ENCODE results near the gene PSMB3. TPM values are rescaled to one million over a fixed set of nuclear protein-coding genes. Genes with fewer than 3 reads are reported as not detected.

The PSMB3 gene
- total and polyA plus RNA-seq, 11 donors = 145 to 305 (median 199) TPM

- intact Hi-C loops (cut with DNase I) = loop anchor here in 1 of 10 donors (5.0 kb wide), 1 partner anchor 40 kb away; no protein-coding TSS in a partner anchor
- H3K9me3 ChIP-seq = no peaks in the 10 kb centered on the region
- H3K4me1 ChIP-seq = peaks cover 5 to 67% (median 49%) of the 10 kb centered on the region in 12 donors
- TF ChIP-seq CTCF (IDR thresholded peaks at IDR 0.05) (no peak), POLR2A (IDR thresholded peaks at IDR 0.05) (no peak)
- H3K27me3 ChIP-seq = peaks cover 0 to 5% (median 0%) of the 10 kb centered on the region in 9 donors
- H3K27ac ChIP-seq = peak overlapping the region; percentile 55 to 90 (median 74)
- peak; percentile 40 to 74 (median 60) for ATAC-seq
- 35 to 49% (median 37%) methylated on average over 21 to 22 of the region's 22 CpGs for WGBS, 4 donors
- DNase-seq = peak in 4 of 5 donors; percentile 52 to 80 (median 65)
- peaks cover 0 to 25% (median 23%) of the 10 kb centered on the region in 9 donors for H3K36me3 ChIP-seq
- H3K4me3 ChIP-seq = peak overlapping the region in 3 of 12 donors; percentile 3 to 18 (median 14)
Observed at GRCh38 chr17:38742411-38743308, 9.9 kb upstream of the PSMB3 start.

- ATAC-seq (no peak), DNase-seq (peak in 1 of 5 donors; percentile 20)
- peaks cover 5 to 70% (median 51%) of the 10 kb centered on the region in 12 donors for H3K4me1 ChIP-seq
- 74 to 84% (median 79%) methylated on average over 4 of the region's 4 CpGs for WGBS, 4 donors
- no peak for TF ChIP-seq CTCF (IDR thresholded peaks at IDR 0.05)
- no peak for TF ChIP-seq POLR2A (IDR thresholded peaks at IDR 0.05)
- peaks cover 0 to 11% (median 0%) of the 10 kb centered on the region in 9 donors for H3K27me3 ChIP-seq
- H3K9me3 ChIP-seq = no peaks in the 10 kb centered on the region
- intact Hi-C loops (cut with DNase I) = loop anchor here in 1 of 10 donors (5.0 kb wide), 1 partner anchor 41 kb away; no protein-coding TSS in a partner anchor
- peaks cover 0 to 15% (median 13%) of the 10 kb centered on the region in 9 donors for H3K36me3 ChIP-seq
- H3K4me3 ChIP-seq = no peak overlapping the region
- H3K27ac ChIP-seq = peak overlapping the region in 6 of 12 donors; percentile 0 to 75 (median 38)
Observed at GRCh38 chr17:38743556-38744171, 8.9 kb upstream of the PSMB3 start.

- ATAC-seq (no peak), DNase-seq (peak in 1 of 5 donors; percentile 43)
- no peaks in the 10 kb centered on the region for H3K36me3 ChIP-seq
- H3K27ac ChIP-seq = peak overlapping the region in 3 of 12 donors; percentile 11 to 22 (median 19)
- peak overlapping the region in 2 of 12 donors; percentile 2 to 93 for H3K4me3 ChIP-seq
- H3K9me3 ChIP-seq = no peaks in the 10 kb centered on the region
- H3K27me3 ChIP-seq = peaks cover 0 to 26% (median 0%) of the 10 kb centered on the region in 9 donors
- no peak for TF ChIP-seq POLR2A (IDR thresholded peaks at IDR 0.05)
- TF ChIP-seq CTCF (IDR thresholded peaks at IDR 0.05) = no peak
- intact Hi-C loops (cut with DNase I) = no loop called here
- peaks cover 5 to 88% (median 61%) of the 10 kb centered on the region in 12 donors for H3K4me1 ChIP-seq
- 28 to 47% (median 42%) methylated on average over 2 to 4 of the region's 4 CpGs for WGBS, 4 donors
Observed at GRCh38 chr17:38745545-38745944, 7.0 kb upstream of the PSMB3 start.
